ENCODE data around the gene ZNF644.
A peak's percentile ranks its signal among the peaks of the same experiment; 100 is the strongest.

Gene ZNF644

DNA sequence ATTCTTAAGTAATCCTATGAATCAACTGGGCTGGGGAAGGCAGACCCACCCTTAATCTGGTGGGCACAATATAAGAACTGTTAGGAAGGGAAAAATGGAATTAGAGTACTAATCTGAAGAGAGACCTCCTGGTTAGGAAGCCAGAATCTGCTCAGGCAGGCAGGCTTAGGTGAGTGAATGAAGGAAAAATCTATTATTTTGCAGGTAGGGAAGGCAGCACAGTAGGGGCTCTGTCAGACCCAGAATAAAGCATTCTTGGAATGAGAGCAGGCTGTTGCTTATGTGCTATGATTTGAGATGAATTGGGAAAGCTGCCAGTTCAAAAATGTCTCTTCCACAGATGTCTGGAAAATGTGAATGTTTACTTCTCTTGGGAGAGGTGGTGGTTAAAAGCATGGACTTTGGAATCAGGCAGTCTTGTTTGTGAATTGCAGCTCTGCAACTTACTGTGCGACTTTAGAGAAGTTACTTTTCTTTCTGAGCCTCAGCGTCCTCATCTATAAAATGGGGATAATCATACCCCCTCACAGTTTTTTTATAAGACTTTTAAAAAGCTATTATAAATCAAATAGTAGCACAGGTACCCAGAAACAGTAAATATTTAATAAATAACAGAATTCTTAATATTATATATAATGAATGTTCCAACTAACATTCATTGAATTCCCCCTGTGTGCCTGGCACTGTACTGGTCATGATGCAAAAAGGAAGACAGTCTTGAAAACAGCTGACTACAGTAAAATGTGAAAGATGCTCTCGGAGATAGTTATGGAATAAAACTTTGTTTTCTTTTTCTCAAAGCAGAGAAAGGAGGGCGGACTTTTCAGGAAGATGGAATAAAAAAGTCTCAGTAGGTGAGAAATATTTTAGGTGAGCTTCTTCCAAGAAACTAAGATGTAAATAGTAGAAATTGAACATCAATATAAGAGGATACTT, 15.3 kb upstream of the ZNF644 start:
- TF ChIP-seq, protein P1, sequence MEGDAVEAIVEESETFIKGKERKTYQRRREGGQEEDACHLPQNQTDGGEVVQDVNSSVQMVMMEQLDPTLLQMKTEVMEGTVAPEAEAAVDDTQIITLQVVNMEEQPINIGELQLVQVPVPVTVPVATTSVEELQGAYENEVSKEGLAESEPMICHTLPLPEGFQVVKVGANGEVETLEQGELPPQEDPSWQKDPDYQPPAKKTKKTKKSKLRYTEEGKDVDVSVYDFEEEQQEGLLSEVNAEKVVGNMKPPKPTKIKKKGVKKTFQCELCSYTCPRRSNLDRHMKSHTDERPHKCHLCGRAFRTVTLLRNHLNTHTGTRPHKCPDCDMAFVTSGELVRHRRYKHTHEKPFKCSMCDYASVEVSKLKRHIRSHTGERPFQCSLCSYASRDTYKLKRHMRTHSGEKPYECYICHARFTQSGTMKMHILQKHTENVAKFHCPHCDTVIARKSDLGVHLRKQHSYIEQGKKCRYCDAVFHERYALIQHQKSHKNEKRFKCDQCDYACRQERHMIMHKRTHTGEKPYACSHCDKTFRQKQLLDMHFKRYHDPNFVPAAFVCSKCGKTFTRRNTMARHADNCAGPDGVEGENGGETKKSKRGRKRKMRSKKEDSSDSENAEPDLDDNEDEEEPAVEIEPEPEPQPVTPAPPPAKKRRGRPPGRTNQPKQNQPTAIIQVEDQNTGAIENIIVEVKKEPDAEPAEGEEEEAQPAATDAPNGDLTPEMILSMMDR (IDR thresholded peaks at IDR 0.05): no peak
- TF ChIP-seq ZFX (IDR thresholded peaks at IDR 0.05; ENCODE audit: borderline replicate concordance): no peak
- no peak overlapping the region for H3K27ac ChIP-seq

- TF ChIP-seq ZFX (IDR thresholded peaks at IDR 0.05; ENCODE audit: borderline replicate concordance): no peak
- TF ChIP-seq, protein P1 (IDR thresholded peaks at IDR 0.05): no peak
- H3K27ac ChIP-seq: no peak overlapping the region
Observed at GRCh38 chr1:91032349-91032748, 10.5 kb upstream of the ZNF644 start.

GRCh38 chr1:91031081-91031480, 9.2 kb upstream of the ZNF644 start:
- TF ChIP-seq ZFX (IDR thresholded peaks at IDR 0.05; ENCODE audit: borderline replicate concordance): no peak
- TF ChIP-seq, protein P1 (IDR thresholded peaks at IDR 0.05): no peak
- H3K27ac ChIP-seq: no peak overlapping the region

DNA sequence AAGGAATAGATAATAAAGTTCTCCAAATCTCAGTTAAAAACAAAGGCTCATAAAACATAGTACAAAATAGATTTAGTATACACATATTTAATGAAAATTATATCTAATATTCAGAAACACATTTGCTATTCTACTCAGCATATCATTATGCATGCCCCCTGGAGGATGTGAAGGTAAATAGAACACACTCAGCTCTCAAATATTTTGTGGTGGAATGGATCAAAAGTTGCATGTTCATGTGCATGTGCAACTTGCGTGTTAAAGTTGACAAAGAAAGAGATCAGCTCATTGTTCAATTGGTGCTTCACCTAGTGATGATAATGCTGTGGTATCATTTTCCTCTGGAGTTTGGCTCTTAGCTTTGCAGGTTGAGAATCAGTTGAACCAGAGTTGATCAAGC, 4.9 kb upstream of the ZNF644 start:
- H3K27ac ChIP-seq: no peak overlapping the region
- TF ChIP-seq, protein P1 (IDR thresholded peaks at IDR 0.05): 0 out of 2 replicates have a peak, but pooled peaks have one; percentile 31
- TF ChIP-seq ZFX (IDR thresholded peaks at IDR 0.05; ENCODE audit: borderline replicate concordance): no peak

- no peak overlapping the region for H3K27ac ChIP-seq
Observed at GRCh38 chr1:91026320-91026719, 4.5 kb upstream of the ZNF644 start.

DNA sequence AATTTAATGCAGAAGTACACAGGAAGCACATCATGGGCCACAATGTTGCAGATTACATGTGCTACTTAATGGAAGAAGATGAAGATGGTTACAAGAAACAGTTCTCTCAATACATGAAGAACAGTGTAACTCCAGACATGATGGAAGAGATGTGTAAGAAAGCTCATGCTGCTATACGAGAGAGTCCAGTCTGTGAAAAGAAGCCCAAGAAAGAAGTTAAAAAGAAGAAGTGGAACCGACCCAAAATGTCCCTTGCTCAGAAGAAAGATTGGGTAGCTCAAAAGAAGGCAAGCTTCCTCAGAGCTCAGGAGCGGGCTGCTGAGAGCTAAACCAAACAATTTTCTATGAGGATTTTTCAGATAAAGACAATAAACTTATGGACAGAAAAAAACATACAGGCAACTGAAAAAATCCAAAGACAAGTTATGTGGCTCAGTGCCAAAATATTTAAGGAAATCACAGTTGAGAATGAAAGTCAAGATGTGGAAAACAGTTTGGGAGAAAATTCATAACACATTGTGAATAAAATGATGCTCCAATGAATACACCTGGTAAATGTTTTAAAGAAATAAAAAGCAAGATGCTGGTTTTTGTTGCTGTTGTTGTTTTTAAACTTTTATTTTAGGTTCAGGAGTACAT, 2.8 kb upstream of the ZNF644 start:
- TF ChIP-seq, protein P1 (IDR thresholded peaks at IDR 0.05): no peak
- TF ChIP-seq ZFX (IDR thresholded peaks at IDR 0.05; ENCODE audit: borderline replicate concordance): no peak
- no peak overlapping the region for H3K27ac ChIP-seq

More at GRCh38 chr1:91026320-91026719, 4.5 kb upstream of the ZNF644 start:
- TF ChIP-seq, protein P1 (IDR thresholded peaks at IDR 0.05): no peak
- no peak for TF ChIP-seq ZFX (IDR thresholded peaks at IDR 0.05; ENCODE audit: borderline replicate concordance)

- TF ChIP-seq, protein P1 (IDR thresholded peaks at IDR 0.05): no peak
- no peak for TF ChIP-seq ZFX (IDR thresholded peaks at IDR 0.05; ENCODE audit: borderline replicate concordance)
- H3K27ac ChIP-seq: peak overlapping the region; percentile 97
Observed at GRCh38 chr1:91022518-91022929, 689 bp upstream of the ZNF644 start.

Data from 22Rv1 (cell line).